HCT116 (cell line): Measurements from ENCODE around the gene AXDND1. TPM values are rescaled to one million over a fixed set of nuclear protein-coding genes. Genes with fewer than 3 reads are reported as not detected.

Experiments
- ATAC-seq: fragments of 200-7000 bp; cut with Tn5 transposase; 2 replicates; pipeline ENCODE4 v1.9.1; 2020; ENCODE audit warnings: mild to moderate bottlenecking, moderate library complexity
- BruUV-seq: library from RNA; stranded (reverse); fragments of 400-500 nt; replicated peaks from 2 replicates; lab custom pipeline; 2021; lab: Mats Ljungman, UMichigan
- CTCF ChIA-PET: fragments of 300-600 bp; sonication (Branson Sonifier 250); formaldehyde crosslinking; loops from one replicate; lab custom pipeline; 2021; ENCODE audit warnings: antibody characterized with exemption; lab: Charles Lee
- POLR2A ChIA-PET: fragments of 300-600, 350-600 bp; sonication (Branson Sonifier 250); formaldehyde crosslinking; loops from one replicate; lab custom pipeline; 2021; ENCODE audit warnings: antibody characterized with exemption; lab: Charles Lee
- RAD21 ChIA-PET, 2 experiments: fragments of 300-600 bp; sonication (Branson Sonifier 250); formaldehyde crosslinking; loops; one replicate each; lab custom pipeline; 2023; ENCODE audit warnings: low total read pairs in 2 of 2; ENCODE audit not compliant: uncharacterized antibody in 2 of 2, unreplicated experiment in 2 of 2, low non-redundant PET in 1 of 2; lab: Charles Lee
- DNase-seq: peaks from one replicate; pipeline ENCODE4 v3.0.0-alpha.2; 2010; ENCODE audit warnings: low read depth, low spot score
- H2AFZ ChIP-seq: fragments of 200-600 bp; shearing (Covaris generic), sonication (generic); 2 replicates; pipeline ENCODE4 v1.6.1; 2017; ENCODE audit warnings: low read depth, mixed run types, mixed read lengths, antibody characterized with exemption, low read length; ENCODE audit not compliant: poor library complexity, severe bottlenecking
- H3K27ac ChIP-seq: 2 replicates; pipeline ENCODE4 v1.5.1; 2012; ENCODE audit warnings: low read depth, low read length
- H3K27me3 ChIP-seq: fragments of 200-600 bp; sonication (generic); 2 replicates; pipeline ENCODE4 v1.6.1; 2016; ENCODE audit warnings: mixed run types, low read length, mixed read lengths; ENCODE audit not compliant: insufficient read depth
- H3K36me3 ChIP-seq, 2 experiments: fragments of 200-500 bp in 1 of 2; fragments of 200-600 bp in 1 of 2; sonication (Bioruptor generic) in 1 of 2; sonication (generic) in 1 of 2; 2 replicates each; pipeline versions ENCODE4 v1.5.1 to v1.6.1; 2014 to 2016; ENCODE audit warnings: low read length in 2 of 2, inconsistent platforms in 1 of 2, mixed read lengths in 1 of 2, mixed run types in 1 of 2; ENCODE audit not compliant: insufficient read depth in 2 of 2, control insufficient read depth in 1 of 2
- H3K4me1 ChIP-seq, 2 experiments: fragments of 200-600 bp in 1 of 2; sonication (generic) in 1 of 2; 2 replicates each; pipeline versions ENCODE4 v1.5.1 to v1.6.1; 2012 to 2017; ENCODE audit warnings: low read length in 2 of 2, inconsistent platforms in 1 of 2, mild to moderate bottlenecking in 1 of 2, mixed read lengths in 1 of 2, mixed run types in 1 of 2, moderate library complexity in 1 of 2; ENCODE audit not compliant: insufficient read depth in 2 of 2, control insufficient read depth in 1 of 2
- H3K4me2 ChIP-seq: fragments of 200-600 bp; sonication (generic); 2 replicates; pipeline ENCODE4 v1.6.1; 2017; ENCODE audit warnings: mixed run types, low read length, mixed read lengths
- H3K4me3 ChIP-seq, 2 experiments: fragments of 200-600 bp in 1 of 2; sonication (generic) in 1 of 2; replicated peaks in 1 of 2; 2 replicates each; pipeline ENCODE4 v1.5.1; 2011 to 2016; ENCODE audit warnings: low read length in 2 of 2, control low read depth in 1 of 2, low read depth in 1 of 2, mild to moderate bottlenecking in 1 of 2, mixed read lengths in 1 of 2, mixed run types in 1 of 2
- H3K79me2 ChIP-seq: fragments of 200-600 bp; sonication (generic); 2 replicates; pipeline ENCODE4 v1.6.1; 2017; ENCODE audit warnings: mild to moderate bottlenecking, mixed run types, low read length, moderate library complexity, mixed read lengths; ENCODE audit not compliant: insufficient read depth
- H3K9ac ChIP-seq: fragments of 200-600 bp; sonication (generic); 2 replicates; pipeline ENCODE4 v1.6.1; 2016; ENCODE audit warnings: low read length, mixed read lengths
- H3K9me2 ChIP-seq: fragments of 200-600 bp; sonication (generic), shearing (Covaris generic); 2 replicates; pipeline ENCODE4 v1.6.1; 2017; ENCODE audit warnings: mixed run types, mild to moderate bottlenecking, moderate library complexity; ENCODE audit not compliant: insufficient read depth
- H3K9me3 ChIP-seq, 2 experiments: fragments of 200-500 bp in 1 of 2; fragments of 200-600 bp in 1 of 2; sonication (Bioruptor generic) in 1 of 2; sonication (generic) in 1 of 2; 2 replicates each; pipeline ENCODE4 v1.6.1; 2014 to 2017; ENCODE audit warnings: low read length in 2 of 2, mixed read lengths in 2 of 2, inconsistent platforms in 1 of 2, low read depth in 1 of 2, mild to moderate bottlenecking in 1 of 2, mixed run types in 1 of 2, moderate library complexity in 1 of 2; ENCODE audit not compliant: control insufficient read depth in 1 of 2, insufficient read depth in 1 of 2
- H4K20me1 ChIP-seq: fragments of 200-600 bp; sonication (generic), shearing (Covaris generic); 2 replicates; pipeline ENCODE4 v1.6.1; 2017; ENCODE audit warnings: mixed run types, mild to moderate bottlenecking, moderate library complexity; ENCODE audit not compliant: insufficient read depth
- ATF3 ChIP-seq: IDR thresholded peaks from 2 replicates; pipeline ENCODE4 v1.6.1; 2012
- CBX3 ChIP-seq: IDR thresholded peaks from 2 replicates; pipeline ENCODE4 v1.6.1; 2012; ENCODE audit warnings: low read depth
- CTCF ChIP-seq, 3 experiments: fragments of 200-600 bp in 1 of 3; sonication (generic) in 1 of 3; IDR thresholded peaks in 2 of 3; conservative IDR thresholded peaks in 1 of 3; 2 replicates each; pipeline ENCODE4 v1.5.1; 2012 to 2017; ENCODE audit warnings: low read depth in 2 of 3, low read length in 2 of 3, antibody characterized with exemption in 1 of 3, borderline replicate concordance in 1 of 3, control low read depth in 1 of 3, mild to moderate bottlenecking in 1 of 3, mixed read lengths in 1 of 3, mixed run types in 1 of 3, moderate library complexity in 1 of 3; ENCODE audit not compliant: insufficient read depth in 1 of 3
- ELF1 ChIP-seq: IDR thresholded peaks from 2 replicates; pipeline ENCODE4 v1.6.1; 2012; ENCODE audit warnings: low read depth, borderline replicate concordance
- EZH2phosphoT487 ChIP-seq: fragments of 200-600 bp; IDR thresholded peaks from 2 replicates; pipeline ENCODE4 v1.6.1; 2018; ENCODE audit warnings: antibody characterized with exemption, borderline replicate concordance
- JUND ChIP-seq: IDR thresholded peaks from 2 replicates; pipeline ENCODE4 v1.6.1; 2012
- POLR2A ChIP-seq: IDR thresholded peaks from 2 replicates; pipeline ENCODE4 v1.7.0; 2011; ENCODE audit warnings: borderline replicate concordance; ENCODE audit not compliant: insufficient read depth, insufficient read length; ENCODE audit errors: extremely low read depth
- POLR2AphosphoS5 ChIP-seq: IDR thresholded peaks from 2 replicates; pipeline ENCODE4 v1.6.1; 2011; ENCODE audit warnings: mild to moderate bottlenecking, low read depth, low read length, moderate library complexity
- RAD21 ChIP-seq: IDR thresholded peaks from 2 replicates; pipeline ENCODE4 v1.6.1; 2012; ENCODE audit warnings: low read depth, mild to moderate bottlenecking
- SIN3A ChIP-seq: IDR thresholded peaks from 2 replicates; pipeline ENCODE4 v1.6.1; 2012; ENCODE audit warnings: low read depth
- SP1 ChIP-seq: IDR thresholded peaks from 2 replicates; pipeline ENCODE4 v1.6.1; 2012; ENCODE audit warnings: low read depth
- SRF ChIP-seq: IDR thresholded peaks from 2 replicates; pipeline ENCODE4 v1.6.1; 2012; ENCODE audit warnings: low read depth
- TCF7L2 ChIP-seq: IDR thresholded peaks from 2 replicates; pipeline ENCODE4 v1.7.0; 2011; ENCODE audit warnings: borderline replicate concordance, inconsistent platforms; ENCODE audit not compliant: insufficient read depth, insufficient read length; ENCODE audit errors: extremely low read depth
- ZBTB33 ChIP-seq: IDR thresholded peaks from 2 replicates; pipeline ENCODE4 v1.6.1; 2011; ENCODE audit warnings: mild to moderate bottlenecking, low read length, moderate library complexity; ENCODE audit not compliant: insufficient replicate concordance; ENCODE audit errors: extremely low read depth
- ZNF274 ChIP-seq: fragments of 200-500 bp; sonication (Bioruptor generic); IDR thresholded peaks from 2 replicates; pipeline ENCODE4 v1.6.1; 2014; ENCODE audit warnings: mild to moderate bottlenecking, low read depth, low read length, inconsistent platforms
- intact Hi-C: fragments of 100-400 bp; cut with micrococcal nuclease; formaldehyde crosslinking; loops from 2 replicates; pipeline ENCODE4 v1.10.0; 2022
- total RNA-seq: library from RNA; stranded (reverse); gene quantifications from one replicate; pipeline ENCODE4 v1.2.1, GENCODE V29; 2021; ENCODE audit not compliant: unreplicated experiment

Gene AXDND1
- total RNA-seq, 1 experiment from 2014 or later: 2.3 TPM

GRCh38 chr1:179589509-179589908 lies 223.7 kb downstream of the AXDND1 start:
- CTCF ChIA-PET: no interaction called here
- Histone ChIP-seq H3K9ac (no peak overlapping the region), H3K36me3 (no peaks in the 10 kb centered on the region), H3K9me3 (no peaks in the 10 kb centered on the region), H2AFZ (no peak overlapping the region), H3K79me2 (no peaks in the 10 kb centered on the region), H3K4me1 (no peaks in the 10 kb centered on the region), H3K4me3 (no peak overlapping the region), H3K27me3 (no peaks in the 10 kb centered on the region), H3K27ac (no peak overlapping the region), H3K9me2 (no peaks in the 10 kb centered on the region), H4K20me1 (no peaks in the 10 kb centered on the region), H3K4me2 (no peak overlapping the region)
- POLR2A ChIA-PET: no interaction called here
- no TSS peak for BruUV-seq
- DNase-seq (no peak), ATAC-seq (no peak)
- intact Hi-C loops: no loop called here
- RAD21 ChIA-PET: no interaction called here
- TF ChIP-seq SRF (no peak), CBX3 (no peak), POLR2AphosphoS5 (no peak), SIN3A (no peak), JUND (no peak), EZH2phosphoT487 (no peak), SP1 (no peak), ATF3 (no peak), ELF1 (no peak), RAD21 (no peak), POLR2A (no peak), CTCF (IDR thresholded peaks at IDR 0.05 in 2 of 3, conservative IDR thresholded peaks at IDR 0.05 in 1 of 3; ENCODE audit: borderline replicate concordance in 1 of 3, insufficient read depth in 1 of 3, low read depth in 2 of 3, low read length in 2 of 3) (no peak), ZNF274 (no peak), ZBTB33 (no peak), TCF7L2 (no peak)
